Tibial artery (tissue), 4 donors: Measurements from ENCODE around the gene TCF4.

Experiments used
- DNase-seq, 2 donors: peaks; one replicate each; pipeline ENCODE4 v3.0.0-alpha.2; 2019
- H3K27ac ChIP-seq, 2 donors: fragments of 200-600 bp; sonication (generic) in 1 of 2; 1 replicate in 1 of 2; 2 replicates in 1 of 2; pipeline ENCODE4 v1.5.1; 2018 to 2019; ENCODE audit warnings: mild to moderate bottlenecking in 1 of 2
- H3K27me3 ChIP-seq, 2 donors: fragments of 200-600 bp; sonication (generic) in 1 of 2; one replicate each; pipeline versions ENCODE4 v1.5.1 to v1.6.0; 2016 to 2019
- H3K36me3 ChIP-seq, 3 donors: fragments of 200-600 bp; sonication (generic) in 2 of 3; one replicate each; pipeline ENCODE4 v1.5.1; 2016 to 2019; ENCODE audit warnings: mild to moderate bottlenecking in 2 of 3
- H3K4me1 ChIP-seq, 4 donors: fragments of 200-600 bp; sonication (generic) in 2 of 4; 1 replicate in 3 of 4; 2 replicates in 1 of 4; pipeline ENCODE4 v1.5.1; 2016 to 2019
- H3K4me3 ChIP-seq, 2 donors: fragments of 200-600 bp; sonication (generic) in 1 of 2; 1 replicate in 1 of 2; 2 replicates in 1 of 2; pipeline ENCODE4 v1.5.1; 2018 to 2019; ENCODE audit warnings: mild to moderate bottlenecking in 2 of 2
- H3K9me3 ChIP-seq, 3 donors: fragments of 200-600 bp; sonication (generic) in 1 of 3; one replicate each; pipeline ENCODE4 v1.5.1; 2016 to 2019
- CTCF ChIP-seq, 2 experiments: fragments of 200-600 bp in 1 of 2; fragments of 450-650 bp in 1 of 2; IDR thresholded peaks; one replicate each; pipeline ENCODE4 v1.5.1; 2017 to 2019; ENCODE audit warnings: antibody characterized with exemption in 2 of 2, mild to moderate bottlenecking in 1 of 2, moderate library complexity in 1 of 2
- intact Hi-C: fragments of 100-400 bp; cut with DNase I; formaldehyde crosslinking; loops from one replicate; pipeline ENCODE4 v1.15.0; 2023; ENCODE audit warnings: low total_unique reads

The TCF4 gene

GRCh38 chr18:55432307-55433040 is 155.5 kb downstream of the TCF4 start:
- H3K27ac ChIP-seq = no peak overlapping the region
- H3K27me3 ChIP-seq = no peaks in the 10 kb centered on the region
- DNase-seq = no peak
- H3K9me3 ChIP-seq = no peaks in the 10 kb centered on the region
- TF ChIP-seq CTCF (IDR thresholded peaks at IDR 0.05) = no peak
- no peaks in the 10 kb centered on the region for H3K4me1 ChIP-seq
- no peak overlapping the region for H3K4me3 ChIP-seq
- intact Hi-C loops = no loop called here
- H3K36me3 ChIP-seq = no peaks in the 10 kb centered on the region

GRCh38 chr18:55430026-55430425 is 158.0 kb downstream of the TCF4 start:
- H3K4me1 ChIP-seq = no peaks in the 10 kb centered on the region
- H3K36me3 ChIP-seq = no peaks in the 10 kb centered on the region
- intact Hi-C loops = no loop called here
- TF ChIP-seq CTCF (IDR thresholded peaks at IDR 0.05) = no peak
- no peak overlapping the region for H3K27ac ChIP-seq
- H3K9me3 ChIP-seq = no peaks in the 10 kb centered on the region
- no peaks in the 10 kb centered on the region for H3K27me3 ChIP-seq
- no peak for DNase-seq
- no peak overlapping the region for H3K4me3 ChIP-seq

GRCh38 chr18:55427951-55428350 is 160.0 kb downstream of the TCF4 start:
- no peaks in the 10 kb centered on the region for H3K4me1 ChIP-seq
- intact Hi-C loops = no loop called here
- H3K27ac ChIP-seq = no peak overlapping the region
- H3K27me3 ChIP-seq = no peaks in the 10 kb centered on the region
- H3K4me3 ChIP-seq = no peak overlapping the region
- TF ChIP-seq CTCF (IDR thresholded peaks at IDR 0.05) = no peak
- no peak for DNase-seq
- H3K36me3 ChIP-seq = no peaks in the 10 kb centered on the region
- H3K9me3 ChIP-seq = no peaks in the 10 kb centered on the region

GRCh38 chr18:55425698-55426097 is 162.3 kb downstream of the TCF4 start:
- H3K4me3 ChIP-seq = no peak overlapping the region
- H3K4me1 ChIP-seq = no peaks in the 10 kb centered on the region
- H3K36me3 ChIP-seq = no peaks in the 10 kb centered on the region
- TF ChIP-seq CTCF (IDR thresholded peaks at IDR 0.05) = no peak
- H3K27ac ChIP-seq = no peak overlapping the region
- no peaks in the 10 kb centered on the region for H3K9me3 ChIP-seq
- intact Hi-C loops = no loop called here
- H3K27me3 ChIP-seq = no peaks in the 10 kb centered on the region
- DNase-seq = no peak

GRCh38 chr18:55422456-55423180 is 165.4 kb downstream of the TCF4 start:
- Histone ChIP-seq H3K4me1 (no peaks in the 10 kb centered on the region), H3K36me3 (no peaks in the 10 kb centered on the region), H3K27me3 (no peaks in the 10 kb centered on the region), H3K27ac (peak overlapping the region; percentile 27 to 51), H3K9me3 (no peaks in the 10 kb centered on the region), H3K4me3 (peak overlapping the region; percentile 42 to 46)
- DNase-seq = peak; percentile 47 to 67
- intact Hi-C loops = no loop called here
- no peak for TF ChIP-seq CTCF (IDR thresholded peaks at IDR 0.05)
